H1 (cell line): Measurements from ENCODE around the gene SERTAD2. TPM values are rescaled to one million over a fixed set of nuclear protein-coding genes. Genes with fewer than 3 reads are reported as not detected.
A peak's percentile ranks its signal among the peaks of the same experiment; 100 is the strongest.

Source experiments
- CTCF ChIA-PET: fragments of 300-600 bp; sonication (Branson Sonifier 250); formaldehyde crosslinking; loops from one replicate; lab custom pipeline; 2021; ENCODE audit not compliant: partially characterized antibody; lab: Charles Lee
- POLR2A ChIA-PET: fragments of 300-600 bp; sonication (Branson Sonifier 250); formaldehyde crosslinking; loops from one replicate; lab custom pipeline; 2021; ENCODE audit warnings: inconsistent platforms; ENCODE audit not compliant: partially characterized antibody; lab: Charles Lee
- DNase-seq, 2 experiments: peaks; one replicate each; pipeline versions ENCODE4 v3.0.0 to v3.0.0-alpha.2; 2010 to 2022; ENCODE audit warnings: low spot score in 2 of 2, low read depth in 1 of 2, mixed read lengths in 1 of 2
- FAIRE-seq: peaks from 2 replicates; lab custom pipeline; 2011; peaks lifted over from hg19 to GRCh38; lab: Jason Lieb, UNC
- H2AFZ ChIP-seq: 2 replicates; pipeline ENCODE4 v1.8.1; 2012; ENCODE audit warnings: low read length, inconsistent platforms
- H2AK5ac ChIP-seq: 2 replicates; pipeline ENCODE4 v1.6.1; 2013; ENCODE audit warnings: low read depth, low read length
- H2BK120ac ChIP-seq: replicated peaks from 2 replicates; pipeline ENCODE3; 2013; ENCODE audit warnings: low read depth, low read length, inconsistent platforms
- H2BK12ac ChIP-seq: 2 replicates; pipeline ENCODE4 v1.6.1; 2013; ENCODE audit warnings: low read depth, low read length
- H2BK15ac ChIP-seq: 2 replicates; pipeline ENCODE4 v1.6.1; 2013; ENCODE audit warnings: low read length
- H2BK20ac ChIP-seq: 2 replicates; pipeline ENCODE4 v1.6.1; 2013; ENCODE audit warnings: low read length
- H2BK5ac ChIP-seq: 2 replicates; pipeline ENCODE4 v1.6.1; 2013; ENCODE audit warnings: low read depth, low read length
- H3K14ac ChIP-seq: 2 replicates; pipeline ENCODE4 v1.6.1; 2013; ENCODE audit warnings: inconsistent platforms; ENCODE audit not compliant: insufficient read length
- H3K18ac ChIP-seq: 2 replicates; pipeline ENCODE4 v1.6.1; 2013; ENCODE audit warnings: low read length; ENCODE audit errors: extremely low read depth
- H3K23ac ChIP-seq: 2 replicates; pipeline ENCODE4 v1.6.1; 2013; ENCODE audit warnings: inconsistent platforms; ENCODE audit not compliant: insufficient read length
- H3K23me2 ChIP-seq: 2 replicates; pipeline ENCODE4 v1.6.1; 2013; ENCODE audit warnings: low read depth, low read length
- H3K27ac ChIP-seq: 2 replicates; pipeline ENCODE4 v1.6.1; 2011; ENCODE audit warnings: low read depth, low read length, inconsistent platforms
- H3K27me3 ChIP-seq, 4 experiments: replicated peaks in 1 of 4; 1 replicate in 1 of 4; 2 replicates in 3 of 4; pipeline versions ENCODE4 v1.6.1 to v1.8.1; 2011 to 2013; ENCODE audit warnings: low read length in 3 of 4, mild to moderate bottlenecking in 3 of 4, inconsistent platforms in 2 of 4, mixed read lengths in 2 of 4, moderate library complexity in 1 of 4; ENCODE audit not compliant: control insufficient read depth in 3 of 4, insufficient read depth in 3 of 4; ENCODE audit errors: extremely low read depth in 1 of 4
- H3K36me3 ChIP-seq, 4 experiments: 2 replicates each; pipeline versions ENCODE4 v1.6.1 to v1.8.1; 2011 to 2013; ENCODE audit warnings: mild to moderate bottlenecking in 4 of 4, low read length in 3 of 4, moderate library complexity in 2 of 4, control low read depth in 1 of 4, inconsistent platforms in 1 of 4; ENCODE audit not compliant: insufficient read depth in 4 of 4, control insufficient read depth in 2 of 4
- H3K4ac ChIP-seq: replicated peaks from 2 replicates; pipeline ENCODE3; 2013; ENCODE audit warnings: low read length, low read depth, mixed read lengths, inconsistent platforms; ENCODE audit not compliant: insufficient read length
- H3K4me1 ChIP-seq, 4 experiments: replicated peaks in 1 of 4; 1 replicate in 1 of 4; 2 replicates in 3 of 4; pipeline versions ENCODE4 v1.6.1 to v1.8.1; 2011 to 2013; ENCODE audit warnings: low read length in 3 of 4, inconsistent platforms in 2 of 4, mixed read lengths in 1 of 4; ENCODE audit not compliant: insufficient read depth in 4 of 4, control insufficient read depth in 3 of 4
- H3K4me2 ChIP-seq, 2 experiments: 2 replicates each; pipeline versions ENCODE4 v1.6.1 to v1.8.1; 2011 to 2013; ENCODE audit warnings: low read depth in 2 of 2, low read length in 2 of 2, control low read depth in 1 of 2, inconsistent platforms in 1 of 2, mild to moderate bottlenecking in 1 of 2; ENCODE audit not compliant: insufficient read depth in 1 of 2
- H3K4me3 ChIP-seq, 4 experiments: fragments of 200-600, 300-600 bp in 1 of 4; sonication (generic), shearing (Covaris generic), sonication (Bioruptor Twin) in 1 of 4; 2 replicates each; pipeline versions ENCODE4 v1.5.1 to v1.8.1; 2011 to 2016; ENCODE audit warnings: low read length in 4 of 4, low read depth in 3 of 4, control low read depth in 2 of 4, inconsistent platforms in 2 of 4, mild to moderate bottlenecking in 2 of 4, mixed read lengths in 1 of 4, moderate library complexity in 1 of 4; ENCODE audit not compliant: insufficient read depth in 2 of 4; ENCODE audit errors: extremely low read depth in 1 of 4
- H3K56ac ChIP-seq: replicated peaks from 2 replicates; pipeline ENCODE3; 2013; ENCODE audit warnings: low read depth, mild to moderate bottlenecking, mixed read lengths, low read length, inconsistent platforms; ENCODE audit not compliant: insufficient read length
- H3K79me1 ChIP-seq: 2 replicates; pipeline ENCODE4 v1.6.1; 2013; ENCODE audit warnings: low read depth, low read length, control low read depth
- H3K79me2 ChIP-seq, 2 experiments: 2 replicates each; pipeline versions ENCODE4 v1.6.1 to v1.8.1; 2012 to 2013; ENCODE audit warnings: low read length in 2 of 2, mild to moderate bottlenecking in 2 of 2, inconsistent platforms in 1 of 2; ENCODE audit not compliant: insufficient read depth in 2 of 2, control insufficient read depth in 1 of 2
- H3K9ac ChIP-seq, 4 experiments: replicated peaks in 1 of 4; 1 replicate in 1 of 4; 2 replicates in 3 of 4; pipeline versions ENCODE4 v1.6.1 to v1.8.1; 2011 to 2013; ENCODE audit warnings: low read depth in 3 of 4, low read length in 3 of 4, control low read depth in 2 of 4, mild to moderate bottlenecking in 2 of 4, moderate library complexity in 2 of 4, inconsistent platforms in 1 of 4; ENCODE audit errors: extremely low read depth in 1 of 4
- H3K9me3 ChIP-seq, 2 experiments: 2 replicates each; pipeline versions ENCODE4 v1.6.1 to v1.8.1; 2012 to 2013; ENCODE audit warnings: mild to moderate bottlenecking in 2 of 2, moderate library complexity in 2 of 2, control low read depth in 1 of 2, inconsistent platforms in 1 of 2, low read depth in 1 of 2, low read length in 1 of 2, mixed read lengths in 1 of 2; ENCODE audit not compliant: insufficient read depth in 2 of 2
- H4K20me1 ChIP-seq, 2 experiments: replicated peaks in 1 of 2; 2 replicates each; pipeline versions ENCODE3 to v1.8.1; 2011 to 2013; ENCODE audit warnings: inconsistent platforms in 2 of 2, low read length in 2 of 2, mild to moderate bottlenecking in 1 of 2; ENCODE audit not compliant: insufficient read depth in 2 of 2, control insufficient read depth in 1 of 2
- H4K5ac ChIP-seq: 2 replicates; pipeline ENCODE4 v1.6.1; 2013; ENCODE audit warnings: low read length, low read depth, mixed read lengths, inconsistent platforms; ENCODE audit not compliant: insufficient read length
- H4K8ac ChIP-seq: 2 replicates; pipeline ENCODE4 v1.8.0; 2013; ENCODE audit warnings: mild to moderate bottlenecking, moderate library complexity, low read length, inconsistent platforms; ENCODE audit not compliant: insufficient read depth; ENCODE audit errors: extremely low read depth
- H4K91ac ChIP-seq: replicated peaks from 2 replicates; pipeline ENCODE3; 2013; ENCODE audit warnings: low read length, mixed read lengths, inconsistent platforms; ENCODE audit not compliant: insufficient read length
- EZH2 ChIP-seq: fragments of 200-600 bp; sonication (generic); IDR thresholded peaks from 2 replicates; pipeline ENCODE4 v1.7.1; 2012; ENCODE audit warnings: low read depth, mild to moderate bottlenecking, moderate library complexity, low read length, inconsistent platforms; ENCODE audit not compliant: severe bottlenecking
- HDAC6 ChIP-seq: IDR thresholded peaks from one replicate; pipeline ENCODE4 v1.7.1; 2012; ENCODE audit warnings: low read depth, mild to moderate bottlenecking, inconsistent platforms, low read length, moderate library complexity
- SP1 ChIP-seq: IDR thresholded peaks from 2 replicates; pipeline ENCODE4 v1.6.1; 2011; ENCODE audit warnings: low read depth, low read length
- WGBS, 2 experiments: shearing (Covaris generic) in 1 of 2; methylation state at CpG; one replicate each; pipeline versions ENCODE4 v1.1.6 to v1.1.7; 2013 to 2015; ENCODE audit warnings: low lambda C conversion rate in 2 of 2, mixed read lengths in 2 of 2, inconsistent platforms in 1 of 2, low coverage in 1 of 2, missing lambda C conversion rate in 1 of 2; ENCODE audit not compliant: insufficient replicate concordance in 2 of 2, insufficient coverage in 1 of 2, insufficient read length in 1 of 2; ENCODE audit errors: extremely low coverage in 1 of 2, missing lambda C conversion rate in 1 of 2; 5-methylcytosine and 5-hydroxymethylcytosine counted together
- polyA plus RNA-seq, 7 experiments: library from polyadenylated mRNA; depleted of rRNA in 3 of 7; stranded (reverse) in 5 of 7; unstranded in 2 of 7; fragments of >200 nt in 5 of 7; fragments of 200-250 nt in 2 of 7; gene quantifications; 1 replicate in 5 of 7; 2 replicates in 1 of 7; 4 replicates in 1 of 7; pipeline versions ENCODE4 v1.2.1 to v1.2.3, GENCODE V29; 2011 to 2013; ENCODE audit warnings: missing spikeins in 2 of 7, mixed read lengths in 2 of 7
- total RNA-seq: library from RNA; stranded (reverse); fragmentation: NEBNext Ultra II Directional; extraction: Animal tissue kit (Norgen Biotek cat#: 25700); gene quantifications from 2 replicates; pipeline ENCODE4 v1.2.1, GENCODE V29; 2021

Gene SERTAD2
- total and polyA plus RNA-seq, 2 of the 8 experiments (the other 6 are each of a cell fraction or from before 2014, with no cell fraction given), result 2.9 to 4.5 TPM

DNA sequence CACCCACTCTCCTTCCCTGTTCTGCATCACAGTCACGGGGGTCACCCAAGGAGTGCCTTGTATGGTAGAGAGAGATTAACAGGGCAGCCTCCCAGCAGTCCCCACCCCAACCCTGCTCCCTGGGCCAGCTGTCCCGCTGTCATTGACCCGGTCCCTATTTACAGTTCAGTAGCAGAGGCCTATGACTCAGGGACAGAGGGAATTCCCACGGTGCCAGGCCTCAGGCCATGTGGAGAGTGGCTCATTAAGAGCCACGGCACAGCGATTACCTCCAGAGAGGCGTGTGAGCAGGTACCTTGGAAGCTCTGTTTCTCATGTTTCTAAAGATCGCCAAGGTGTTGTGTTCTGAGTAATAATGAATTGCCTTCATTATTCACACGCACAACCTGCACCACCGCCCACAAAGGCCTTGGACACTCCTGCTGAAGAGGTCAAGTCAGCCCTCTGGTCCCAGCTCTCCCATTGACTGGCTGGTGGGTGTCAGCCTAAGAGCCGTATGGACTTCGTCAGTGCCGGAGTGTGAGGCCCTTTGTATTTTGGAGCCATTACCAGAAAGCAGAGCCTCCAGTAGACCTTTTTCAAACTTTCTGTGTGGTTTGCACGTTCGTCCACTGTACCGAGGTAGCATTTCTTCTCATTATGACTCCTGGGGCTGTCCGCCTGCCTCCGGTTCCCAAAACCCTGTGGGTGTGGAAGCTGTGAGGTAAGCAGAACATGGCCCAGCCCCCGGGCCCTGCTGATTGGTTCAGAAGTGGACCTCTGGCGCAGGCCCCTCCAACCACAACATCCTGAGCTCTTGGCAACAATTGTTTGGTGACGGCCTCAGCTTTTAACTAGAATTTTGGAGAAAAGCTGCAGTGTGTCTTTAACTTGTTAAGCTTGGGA is 47.0 kb downstream of the SERTAD2 start:
- TF ChIP-seq EZH2 (no peak), SP1 (0 out of 2 replicates have a peak, but pooled peaks have one; percentile 45), HDAC6 (no peak)
- TF ChIP-seq, all 59 proteins: peak for 1
- peaks cover 2 to 14% (median 6%) of the 10 kb centered on the region in 4 experiments for H3K4me1 ChIP-seq
- 73% methylated on average over 21 of the region's 21 CpGs; no CpG with 5 or more reads in 1 of the 2 experiments for WGBS, 2 experiments
- no peak overlapping the region for H2BK20ac ChIP-seq
- no peak overlapping the region for H3K27ac ChIP-seq
- no peak overlapping the region for H2BK5ac ChIP-seq
- H4K91ac ChIP-seq, result no peak overlapping the region
- 0 out of 4 replicates have a peak, but pooled peaks cover 0 to 2% of the 10 kb centered on the region in 2 experiments for H3K9me3 ChIP-seq
- peaks cover 4% of the 10 kb centered on the region; the same call in 1 of the 2 replicates for H3K23me2 ChIP-seq
- H2BK15ac ChIP-seq, result 0 out of 2 replicates have a peak overlapping the region, but pooled peaks have one; percentile 37
- no peak overlapping the region for H3K56ac ChIP-seq
- 0 out of 4 replicates have a peak overlapping the region, but pooled peaks of 1 of the 2 experiments have one; percentile 3 for H3K4me2 ChIP-seq
- no peaks in the 10 kb centered on the region for H3K36me3 ChIP-seq
- H2AK5ac ChIP-seq, result no peak overlapping the region
- CTCF ChIA-PET, result interaction anchor here (0.6 to 5.9 kb wide), 18 partner anchors 10 to 1486 kb away, joined by 3 to 135 read pairs (median 6); partner anchors contain the start of gene SERTAD2
- DNase-seq, result peak in 1 of 2 experiments; percentile 77
- H3K4ac ChIP-seq, result no peak overlapping the region
- H4K8ac ChIP-seq, result no peak overlapping the region
- peaks cover 0 to 11% (median 9%) of the 10 kb centered on the region in 4 experiments; a peak in 6 of 7 replicates for H3K27me3 ChIP-seq
- no peaks in the 10 kb centered on the region for H3K79me2 ChIP-seq
- FAIRE-seq, result no peak
- no peak overlapping the region for H3K4me3 ChIP-seq
- H4K20me1 ChIP-seq, result no peaks in the 10 kb centered on the region
- H2BK12ac ChIP-seq, result 0 out of 2 replicates have a peak overlapping the region, but pooled peaks have one; percentile 7
- peak overlapping the region; percentile 57 for H3K18ac ChIP-seq
- POLR2A ChIA-PET, result interaction anchor here (0.6 to 1.3 kb wide), 3 partner anchors 47 to 260 kb away, joined by 3 to 4 read pairs (median 3); partner anchors contain the start of gene SERTAD2
- H3K14ac ChIP-seq, result no peak overlapping the region
- no peak overlapping the region for H2BK120ac ChIP-seq
- no peak overlapping the region; a peak in 1 of 7 replicates for H3K9ac ChIP-seq
- H4K5ac ChIP-seq, result no peak overlapping the region
- H3K23ac ChIP-seq, result no peak overlapping the region
- H3K79me1 ChIP-seq, result no peaks in the 10 kb centered on the region
- H2AFZ ChIP-seq, result peak overlapping the region; percentile 54; the same call in 1 of the 2 replicates
